ENCODE results near the gene VPS52. TPM values are rescaled to one million over a fixed set of nuclear protein-coding genes. Genes with fewer than 3 reads are reported as not detected.

Gene VPS52
- total and polyA plus RNA-seq, 9 of the 15 experiments (the other 6 are each of a cell fraction or from before 2014, with no cell fraction given), result 24.4 to 103 (median 40.2) TPM

DNA sequence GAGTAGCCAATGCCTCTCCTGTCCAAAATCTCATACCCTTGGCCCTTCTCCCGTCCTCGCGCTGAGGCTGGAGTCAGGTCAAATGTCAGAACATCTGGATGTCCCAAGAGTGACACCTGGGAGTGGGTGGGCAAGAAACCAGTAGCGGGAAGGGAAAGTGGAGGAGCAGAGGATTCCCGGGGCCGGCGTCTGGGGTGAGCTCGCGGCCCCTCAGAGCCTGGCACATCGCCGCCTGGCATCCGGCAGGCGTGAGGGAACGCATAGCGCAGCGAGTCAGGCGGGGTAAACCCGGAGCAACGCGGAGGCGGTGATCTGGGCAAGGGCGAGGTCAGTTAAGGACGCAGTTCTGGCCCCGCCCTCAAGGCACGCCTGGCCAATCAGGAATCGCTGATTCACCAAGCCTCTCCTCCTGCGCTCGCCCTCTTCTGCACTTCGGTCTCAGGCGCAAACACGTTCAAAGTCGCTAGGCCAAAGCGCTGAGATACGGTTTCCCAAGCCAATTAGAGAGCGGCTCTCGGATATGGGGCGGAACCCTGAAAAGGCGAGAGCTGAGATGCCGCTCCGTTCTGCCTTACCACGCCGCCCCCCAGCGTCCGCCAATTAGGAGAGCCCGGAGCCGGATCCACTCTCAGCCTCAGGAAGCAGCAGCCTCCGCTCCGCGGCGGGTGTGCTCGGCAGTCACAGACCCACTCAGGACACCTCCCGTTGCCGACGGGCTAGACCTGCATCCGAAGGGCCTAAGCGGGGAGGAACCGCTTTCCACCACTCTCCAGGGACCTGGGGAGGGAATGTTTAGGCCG lies 22.5 kb downstream of the VPS52 start (continued):
- TF ChIP-seq, protein P1, sequence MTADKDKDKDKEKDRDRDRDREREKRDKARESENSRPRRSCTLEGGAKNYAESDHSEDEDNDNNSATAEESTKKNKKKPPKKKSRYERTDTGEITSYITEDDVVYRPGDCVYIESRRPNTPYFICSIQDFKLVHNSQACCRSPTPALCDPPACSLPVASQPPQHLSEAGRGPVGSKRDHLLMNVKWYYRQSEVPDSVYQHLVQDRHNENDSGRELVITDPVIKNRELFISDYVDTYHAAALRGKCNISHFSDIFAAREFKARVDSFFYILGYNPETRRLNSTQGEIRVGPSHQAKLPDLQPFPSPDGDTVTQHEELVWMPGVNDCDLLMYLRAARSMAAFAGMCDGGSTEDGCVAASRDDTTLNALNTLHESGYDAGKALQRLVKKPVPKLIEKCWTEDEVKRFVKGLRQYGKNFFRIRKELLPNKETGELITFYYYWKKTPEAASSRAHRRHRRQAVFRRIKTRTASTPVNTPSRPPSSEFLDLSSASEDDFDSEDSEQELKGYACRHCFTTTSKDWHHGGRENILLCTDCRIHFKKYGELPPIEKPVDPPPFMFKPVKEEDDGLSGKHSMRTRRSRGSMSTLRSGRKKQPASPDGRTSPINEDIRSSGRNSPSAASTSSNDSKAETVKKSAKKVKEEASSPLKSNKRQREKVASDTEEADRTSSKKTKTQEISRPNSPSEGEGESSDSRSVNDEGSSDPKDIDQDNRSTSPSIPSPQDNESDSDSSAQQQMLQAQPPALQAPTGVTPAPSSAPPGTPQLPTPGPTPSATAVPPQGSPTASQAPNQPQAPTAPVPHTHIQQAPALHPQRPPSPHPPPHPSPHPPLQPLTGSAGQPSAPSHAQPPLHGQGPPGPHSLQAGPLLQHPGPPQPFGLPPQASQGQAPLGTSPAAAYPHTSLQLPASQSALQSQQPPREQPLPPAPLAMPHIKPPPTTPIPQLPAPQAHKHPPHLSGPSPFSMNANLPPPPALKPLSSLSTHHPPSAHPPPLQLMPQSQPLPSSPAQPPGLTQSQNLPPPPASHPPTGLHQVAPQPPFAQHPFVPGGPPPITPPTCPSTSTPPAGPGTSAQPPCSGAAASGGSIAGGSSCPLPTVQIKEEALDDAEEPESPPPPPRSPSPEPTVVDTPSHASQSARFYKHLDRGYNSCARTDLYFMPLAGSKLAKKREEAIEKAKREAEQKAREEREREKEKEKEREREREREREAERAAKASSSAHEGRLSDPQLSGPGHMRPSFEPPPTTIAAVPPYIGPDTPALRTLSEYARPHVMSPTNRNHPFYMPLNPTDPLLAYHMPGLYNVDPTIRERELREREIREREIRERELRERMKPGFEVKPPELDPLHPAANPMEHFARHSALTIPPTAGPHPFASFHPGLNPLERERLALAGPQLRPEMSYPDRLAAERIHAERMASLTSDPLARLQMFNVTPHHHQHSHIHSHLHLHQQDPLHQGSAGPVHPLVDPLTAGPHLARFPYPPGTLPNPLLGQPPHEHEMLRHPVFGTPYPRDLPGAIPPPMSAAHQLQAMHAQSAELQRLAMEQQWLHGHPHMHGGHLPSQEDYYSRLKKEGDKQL (CRISPR knock-in tag; IDR thresholded peaks at IDR 0.05; ENCODE audit: borderline replicate concordance), result no peak
- no peak for TF ChIP-seq PTBP1 (IDR thresholded peaks at IDR 0.05; ENCODE audit: low read depth, low read length)
- TF ChIP-seq POLR3G (IDR thresholded peaks at IDR 0.05; ENCODE audit: extremely low read depth, insufficient read length, insufficient replicate concordance), result no peak
- TF ChIP-seq HNRNPK (IDR thresholded peaks at IDR 0.05; ENCODE audit: low read depth, low read length, poor library complexity, severe bottlenecking), result no peak
- TF ChIP-seq ZBTB8A (IDR thresholded peaks at IDR 0.05; ENCODE audit: partially characterized antibody), result no peak
- no peak for TF ChIP-seq HMG20A (CRISPR knock-in tag; conservative IDR thresholded peaks at IDR 0.05)
- TF ChIP-seq MAFG (tag; conservative IDR thresholded peaks at IDR 0.05), result peak; percentile 81
- TF ChIP-seq, protein P2, sequence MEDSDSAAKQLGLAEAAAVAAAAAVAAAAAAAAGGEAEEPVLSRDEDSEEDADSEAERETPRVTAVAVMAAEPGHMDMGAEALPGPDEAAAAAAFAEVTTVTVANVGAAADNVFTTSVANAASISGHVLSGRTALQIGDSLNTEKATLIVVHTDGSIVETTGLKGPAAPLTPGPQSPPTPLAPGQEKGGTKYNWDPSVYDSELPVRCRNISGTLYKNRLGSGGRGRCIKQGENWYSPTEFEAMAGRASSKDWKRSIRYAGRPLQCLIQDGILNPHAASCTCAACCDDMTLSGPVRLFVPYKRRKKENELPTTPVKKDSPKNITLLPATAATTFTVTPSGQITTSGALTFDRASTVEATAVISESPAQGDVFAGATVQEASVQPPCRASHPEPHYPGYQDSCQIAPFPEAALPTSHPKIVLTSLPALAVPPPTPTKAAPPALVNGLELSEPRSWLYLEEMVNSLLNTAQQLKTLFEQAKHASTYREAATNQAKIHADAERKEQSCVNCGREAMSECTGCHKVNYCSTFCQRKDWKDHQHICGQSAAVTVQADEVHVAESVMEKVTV (CRISPR knock-in tag; IDR thresholded peaks at IDR 0.05), result no peak
- TF ChIP-seq, protein P3, sequence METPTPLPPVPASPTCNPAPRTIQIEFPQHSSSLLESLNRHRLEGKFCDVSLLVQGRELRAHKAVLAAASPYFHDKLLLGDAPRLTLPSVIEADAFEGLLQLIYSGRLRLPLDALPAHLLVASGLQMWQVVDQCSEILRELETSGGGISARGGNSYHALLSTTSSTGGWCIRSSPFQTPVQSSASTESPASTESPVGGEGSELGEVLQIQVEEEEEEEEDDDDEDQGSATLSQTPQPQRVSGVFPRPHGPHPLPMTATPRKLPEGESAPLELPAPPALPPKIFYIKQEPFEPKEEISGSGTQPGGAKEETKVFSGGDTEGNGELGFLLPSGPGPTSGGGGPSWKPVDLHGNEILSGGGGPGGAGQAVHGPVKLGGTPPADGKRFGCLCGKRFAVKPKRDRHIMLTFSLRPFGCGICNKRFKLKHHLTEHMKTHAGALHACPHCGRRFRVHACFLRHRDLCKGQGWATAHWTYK (CRISPR knock-in tag; IDR thresholded peaks at IDR 0.05), result peak; percentile 62; the same call in 1 of the 2 replicates
- TF ChIP-seq NFE2L1 (tag; IDR thresholded peaks at IDR 0.05; ENCODE audit: borderline replicate concordance, low read depth), result no peak
- TF ChIP-seq, protein P4, sequence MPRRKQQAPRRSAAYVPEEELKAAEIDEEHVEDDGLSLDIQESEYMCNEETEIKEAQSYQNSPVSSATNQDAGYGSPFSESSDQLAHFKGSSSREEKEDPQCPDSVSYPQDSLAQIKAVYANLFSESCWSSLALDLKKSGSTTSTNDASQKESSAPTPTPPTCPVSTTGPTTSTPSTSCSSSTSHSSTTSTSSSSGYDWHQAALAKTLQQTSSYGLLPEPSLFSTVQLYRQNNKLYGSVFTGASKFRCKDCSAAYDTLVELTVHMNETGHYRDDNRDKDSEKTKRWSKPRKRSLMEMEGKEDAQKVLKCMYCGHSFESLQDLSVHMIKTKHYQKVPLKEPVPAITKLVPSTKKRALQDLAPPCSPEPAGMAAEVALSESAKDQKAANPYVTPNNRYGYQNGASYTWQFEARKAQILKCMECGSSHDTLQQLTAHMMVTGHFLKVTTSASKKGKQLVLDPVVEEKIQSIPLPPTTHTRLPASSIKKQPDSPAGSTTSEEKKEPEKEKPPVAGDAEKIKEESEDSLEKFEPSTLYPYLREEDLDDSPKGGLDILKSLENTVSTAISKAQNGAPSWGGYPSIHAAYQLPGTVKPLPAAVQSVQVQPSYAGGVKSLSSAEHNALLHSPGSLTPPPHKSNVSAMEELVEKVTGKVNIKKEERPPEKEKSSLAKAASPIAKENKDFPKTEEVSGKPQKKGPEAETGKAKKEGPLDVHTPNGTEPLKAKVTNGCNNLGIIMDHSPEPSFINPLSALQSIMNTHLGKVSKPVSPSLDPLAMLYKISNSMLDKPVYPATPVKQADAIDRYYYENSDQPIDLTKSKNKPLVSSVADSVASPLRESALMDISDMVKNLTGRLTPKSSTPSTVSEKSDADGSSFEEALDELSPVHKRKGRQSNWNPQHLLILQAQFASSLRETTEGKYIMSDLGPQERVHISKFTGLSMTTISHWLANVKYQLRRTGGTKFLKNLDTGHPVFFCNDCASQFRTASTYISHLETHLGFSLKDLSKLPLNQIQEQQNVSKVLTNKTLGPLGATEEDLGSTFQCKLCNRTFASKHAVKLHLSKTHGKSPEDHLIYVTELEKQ (CRISPR knock-in tag; IDR thresholded peaks at IDR 0.05), result no peak
- TF ChIP-seq, protein P5, sequence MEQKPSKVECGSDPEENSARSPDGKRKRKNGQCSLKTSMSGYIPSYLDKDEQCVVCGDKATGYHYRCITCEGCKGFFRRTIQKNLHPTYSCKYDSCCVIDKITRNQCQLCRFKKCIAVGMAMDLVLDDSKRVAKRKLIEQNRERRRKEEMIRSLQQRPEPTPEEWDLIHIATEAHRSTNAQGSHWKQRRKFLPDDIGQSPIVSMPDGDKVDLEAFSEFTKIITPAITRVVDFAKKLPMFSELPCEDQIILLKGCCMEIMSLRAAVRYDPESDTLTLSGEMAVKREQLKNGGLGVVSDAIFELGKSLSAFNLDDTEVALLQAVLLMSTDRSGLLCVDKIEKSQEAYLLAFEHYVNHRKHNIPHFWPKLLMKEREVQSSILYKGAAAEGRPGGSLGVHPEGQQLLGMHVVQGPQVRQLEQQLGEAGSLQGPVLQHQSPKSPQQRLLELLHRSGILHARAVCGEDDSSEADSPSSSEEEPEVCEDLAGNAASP (IDR thresholded peaks at IDR 0.05), result peak; percentile 100
